ENCODE measurements around the gene ADGRL3.

- TF ChIP-seq POLR2A (IDR thresholded peaks at IDR 0.05) (no peak), CTCF (IDR thresholded peaks at IDR 0.05) (no peak)
Observed at GRCh38 chr4:61195101-61195500, 5.0 kb upstream of the ADGRL3 start.

All from adrenal gland (tissue), 5 donors.